HG03558 (cell line): ENCODE results near the gene ETV4.

Source experiments
- ATAC-seq: cut with Tn5 transposase; IDR thresholded peaks from one replicate; pipeline ENCODE4 v1.9.1; 2021; ENCODE audit warnings: moderate number of reproducible peaks; ENCODE audit not compliant: unreplicated experiment; ENCODE audit errors: extremely low read depth

Gene ETV4

DNA sequence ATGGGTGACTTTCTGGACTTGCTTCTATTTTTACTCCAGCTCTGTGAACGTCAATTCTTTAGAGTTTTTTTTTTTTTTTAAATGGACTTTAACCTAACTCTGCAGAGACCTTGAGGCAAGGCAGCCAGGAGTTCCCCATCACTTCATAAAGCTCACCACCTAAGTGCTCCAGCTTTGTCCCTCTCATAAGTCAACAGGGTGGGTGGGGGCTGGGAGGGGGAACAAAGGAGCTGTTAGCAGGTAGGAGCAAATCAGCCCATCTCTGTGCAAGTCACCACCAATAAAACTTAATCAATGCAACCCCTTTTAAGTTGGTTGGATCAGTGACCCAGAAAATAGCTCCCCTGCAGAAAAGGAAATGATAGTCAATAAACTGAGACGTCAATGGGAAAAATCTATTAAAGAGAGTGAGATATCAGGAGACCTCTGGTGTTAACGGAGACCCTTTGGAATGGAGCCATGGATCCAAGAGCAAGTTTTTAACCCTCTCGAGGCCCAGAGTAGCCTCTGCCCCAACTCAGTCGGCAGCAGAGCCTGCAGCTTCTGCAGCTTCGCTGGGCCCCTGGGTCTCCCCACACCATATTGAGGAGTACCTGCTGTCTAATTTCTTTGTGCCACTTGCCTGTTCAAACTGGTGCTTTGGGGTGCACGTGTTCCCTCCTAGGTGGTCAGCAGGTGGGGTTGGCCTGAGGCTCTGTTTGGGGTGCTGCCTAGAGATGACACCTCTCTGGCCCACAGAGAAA is 27.6 kb upstream of the ETV4 start:
- no peak for ATAC-seq

- ATAC-seq, result no peak
Observed at GRCh38 chr17:43572368-43572980, 26.3 kb upstream of the ETV4 start.

DNA sequence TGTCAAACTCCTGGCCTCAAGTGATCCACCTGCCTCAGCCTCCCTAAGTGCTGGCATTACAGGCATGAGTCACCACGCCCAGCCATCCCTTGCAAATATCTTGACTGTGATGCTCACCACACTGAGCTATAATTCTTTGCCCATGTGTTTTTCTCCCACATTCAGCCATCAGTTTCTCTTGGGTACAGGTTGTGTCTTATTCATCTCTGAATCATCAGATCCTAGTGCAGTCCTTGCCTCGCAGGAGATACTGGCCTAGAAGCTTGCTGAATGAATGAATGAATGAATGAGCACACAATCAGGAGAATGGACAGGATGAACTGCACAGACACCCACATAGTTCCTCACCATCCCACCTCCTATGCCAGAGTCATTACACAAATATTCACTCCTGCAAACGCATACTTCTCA is 24.4 kb upstream of the ETV4 start:
- no peak for ATAC-seq

- ATAC-seq, result no peak
Observed at GRCh38 chr17:43568506-43569082, 22.5 kb upstream of the ETV4 start.

DNA sequence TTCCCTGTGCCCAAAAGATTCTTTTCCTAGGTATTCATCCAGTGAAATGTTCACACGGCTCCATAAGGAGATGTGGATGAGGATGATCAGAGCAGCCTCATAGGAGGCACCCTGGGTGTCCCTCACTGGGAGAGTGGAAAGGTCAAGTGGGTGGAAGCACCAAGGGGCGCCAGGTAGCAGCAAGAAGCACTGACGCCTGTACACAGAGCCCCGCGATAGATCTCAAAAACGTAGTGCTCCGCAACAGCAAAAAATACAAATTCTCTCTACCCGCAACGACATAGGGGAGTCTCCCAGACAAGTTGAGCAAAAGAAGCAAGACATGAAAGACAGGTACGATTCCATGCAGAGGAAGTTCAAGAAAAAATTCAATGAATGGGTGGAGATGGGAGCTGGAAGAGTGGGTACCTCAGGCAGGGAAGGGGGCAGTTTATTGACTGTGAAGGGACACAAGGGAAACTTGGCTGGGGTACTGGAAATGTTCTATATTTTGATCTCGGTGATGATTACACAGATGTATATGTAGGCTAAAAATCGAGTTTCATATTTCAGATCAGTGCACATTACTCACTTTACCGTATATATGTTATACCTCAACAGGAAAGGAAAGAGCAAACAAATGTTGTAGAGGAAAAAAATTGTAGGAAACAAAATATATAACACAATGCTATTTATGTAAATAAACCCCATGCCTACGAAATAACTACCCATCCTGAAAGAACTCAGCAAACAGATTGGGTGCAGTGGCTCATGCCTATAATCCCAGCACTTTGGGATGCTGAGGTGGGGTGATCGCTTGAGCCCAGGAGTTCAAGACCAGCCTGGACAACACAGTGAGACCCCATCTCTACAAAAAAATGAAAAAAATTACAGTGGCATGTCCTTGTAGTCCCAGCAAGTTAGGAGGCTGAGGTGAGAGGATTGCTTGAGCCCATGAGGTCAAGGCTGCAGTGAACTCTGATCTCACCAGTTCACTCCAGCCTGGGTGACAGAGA is 17.8 kb upstream of the ETV4 start:
- no peak for ATAC-seq

DNA sequence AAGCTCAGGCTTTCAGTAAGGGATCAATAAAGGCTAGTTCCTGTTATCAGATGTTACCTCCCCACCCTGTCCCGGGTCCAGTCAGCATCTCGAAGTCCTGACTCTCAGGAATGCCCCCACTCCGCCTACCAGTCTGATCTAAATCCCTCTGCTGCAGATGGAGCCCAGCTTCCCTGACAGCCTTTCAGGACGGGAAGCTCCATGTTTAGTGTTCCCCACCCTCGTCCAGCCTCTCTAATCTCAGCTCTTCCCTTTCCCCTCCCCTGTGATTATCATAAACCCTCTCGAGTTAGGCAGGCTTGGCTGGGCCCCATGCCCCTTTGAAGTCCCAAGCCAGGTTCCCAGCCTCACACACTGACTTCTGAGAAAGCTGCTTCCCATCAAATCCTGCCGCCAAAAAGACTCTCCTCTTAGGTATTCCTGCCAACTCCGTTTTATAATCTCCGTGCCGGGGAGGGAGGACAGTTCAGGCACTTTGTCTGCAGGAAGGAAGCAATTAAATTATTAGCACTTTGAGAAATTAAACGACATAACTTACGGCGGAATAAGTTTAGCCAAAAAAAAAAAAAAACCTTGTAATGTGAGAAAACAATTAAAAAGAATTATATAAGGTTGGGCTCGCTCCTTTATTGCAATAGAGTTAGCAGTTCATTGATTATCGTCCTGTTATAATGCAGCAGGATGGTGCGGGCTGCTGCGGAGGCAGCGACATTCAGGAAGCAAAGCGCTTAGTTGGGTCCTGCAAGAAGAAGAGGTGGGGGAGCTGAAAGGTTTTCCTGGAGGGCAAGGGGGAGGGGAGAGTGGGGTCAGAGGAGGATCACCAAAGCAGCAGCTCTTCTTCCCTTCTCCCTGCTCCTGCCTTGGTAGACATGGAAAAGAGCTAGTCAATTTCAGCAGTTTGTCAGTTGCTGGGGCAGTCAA is 16.8 kb upstream of the ETV4 start:
- ATAC-seq, result no peak

DNA sequence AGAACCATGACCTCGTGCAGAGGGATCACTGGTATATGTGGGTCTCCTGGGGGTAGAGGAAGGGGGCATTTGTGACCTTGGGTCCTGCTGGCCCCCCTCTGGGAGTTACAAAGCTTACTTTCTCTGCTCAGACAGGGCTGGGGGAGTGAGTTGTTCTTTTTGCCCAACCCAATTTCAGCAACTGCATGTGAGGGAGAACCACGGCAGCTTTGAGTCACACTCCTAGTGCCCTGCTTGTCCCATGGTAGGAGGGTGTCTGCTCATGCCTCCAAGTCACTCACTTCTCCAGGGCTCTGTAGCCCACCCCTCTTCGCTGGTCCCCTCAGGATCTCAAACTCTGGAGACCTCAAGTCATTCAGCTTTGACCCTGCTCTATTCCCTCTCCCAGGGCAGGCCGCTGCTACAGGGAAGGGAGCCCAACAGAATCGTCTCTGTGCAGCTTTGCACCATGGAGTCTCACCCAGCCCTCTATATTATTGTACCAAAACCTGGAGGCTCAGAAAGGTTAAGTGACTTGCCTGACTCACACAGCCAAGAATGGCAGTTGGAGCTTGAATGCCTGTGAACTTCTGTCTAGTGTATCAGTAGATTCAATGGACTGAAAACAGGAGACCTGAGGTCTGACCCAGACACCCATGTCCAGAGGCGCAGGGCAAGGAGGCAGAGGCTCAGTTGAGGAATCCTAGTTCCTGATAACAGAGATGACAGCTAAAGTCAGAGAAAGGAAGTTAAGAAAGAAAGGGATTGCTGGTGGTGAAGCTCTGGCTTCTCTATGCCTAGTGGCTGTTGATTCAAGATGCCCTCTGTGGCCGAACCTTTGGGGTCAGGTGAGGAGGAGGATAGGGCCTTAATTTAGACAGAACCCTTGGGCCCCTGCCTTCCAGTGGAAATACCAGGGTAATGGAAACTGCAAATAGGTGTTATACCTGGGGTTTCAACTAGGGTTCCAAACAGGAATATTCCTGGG is 14.6 kb upstream of the ETV4 start:
- no peak for ATAC-seq

GRCh38 chr17:43559161-43559816 is 13.1 kb upstream of the ETV4 start:
- ATAC-seq, result no peak

GRCh38 chr17:43558805-43559160 is 12.6 kb upstream of the ETV4 start:
- ATAC-seq, result no peak

- no peak for ATAC-seq
Observed at GRCh38 chr17:43556292-43556691, 10.2 kb upstream of the ETV4 start.

- no peak for ATAC-seq
Observed at GRCh38 chr17:43554857-43555256, 8.7 kb upstream of the ETV4 start.

DNA sequence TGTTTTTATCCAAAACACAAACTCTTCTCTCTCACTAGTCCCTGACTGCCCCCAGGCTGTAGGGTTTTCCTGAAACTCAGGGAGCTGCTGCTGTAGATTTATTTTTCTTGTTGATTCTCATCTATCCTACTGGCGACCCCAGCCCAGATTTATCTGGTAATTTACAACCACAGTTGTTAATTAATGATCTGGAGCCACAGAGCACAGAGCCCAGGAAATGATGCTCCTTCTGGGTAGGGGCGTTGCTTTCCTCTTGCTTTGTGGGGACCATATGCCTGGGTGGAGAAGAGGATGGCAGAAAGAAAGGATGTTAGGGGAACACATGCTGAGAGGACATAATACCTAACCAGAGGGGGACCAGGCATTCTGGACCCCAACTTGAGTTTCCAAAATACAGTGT is 7.4 kb upstream of the ETV4 start:
- ATAC-seq, result no peak

GRCh38 chr17:43552229-43552837 is 6.2 kb upstream of the ETV4 start:
- no peak for ATAC-seq

DNA sequence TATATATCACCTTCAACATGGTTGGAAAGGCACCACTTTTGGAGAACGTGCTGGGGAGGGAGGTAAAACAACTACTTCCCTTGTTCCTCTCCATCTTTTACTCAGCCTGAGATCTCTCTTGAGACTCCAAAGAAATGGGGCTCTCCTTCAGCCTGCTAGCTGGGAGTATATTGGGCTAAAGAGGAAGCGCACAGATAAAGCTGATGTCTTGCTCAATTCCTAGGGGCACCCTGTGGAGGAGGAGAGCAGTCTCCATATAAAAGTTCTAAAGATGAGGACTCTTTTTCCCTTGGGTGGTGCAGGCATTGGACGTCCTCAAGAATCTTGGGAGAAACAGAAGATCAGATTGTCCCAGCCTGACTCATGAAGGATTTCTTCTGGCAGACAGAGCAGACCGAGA is 4.6 kb upstream of the ETV4 start:
- no peak for ATAC-seq

GRCh38 chr17:43549496-43549895 is 3.4 kb upstream of the ETV4 start:
- ATAC-seq, result no peak

GRCh38 chr17:43548689-43549379 is 2.7 kb upstream of the ETV4 start:
- ATAC-seq, result no peak

GRCh38 chr17:43547659-43548256 is 1.6 kb upstream of the ETV4 start:
- no peak for ATAC-seq
